ENCODE results near the gene PDCD2L. TPM values are rescaled to one million over a fixed set of nuclear protein-coding genes. Genes with fewer than 3 reads are reported as not detected.

PDCD2L gene
- polyA plus RNA-seq, 1 donor from 2014 or later, result 47.5 TPM

GRCh38 chr19:34360354-34360909, 43.8 kb upstream of the PDCD2L start:
- no peaks in the 10 kb centered on the region for H3F3A ChIP-seq (ENCODE audit: insufficient read depth, low read length, poor library complexity, severe bottlenecking)
- H3K36me3 ChIP-seq (ENCODE audit: insufficient read depth, low read length), result no peaks in the 10 kb centered on the region
- H3K9me3 ChIP-seq (ENCODE audit: low read length), result no peaks in the 10 kb centered on the region
- H3K4me2 ChIP-seq (ENCODE audit: low read length), result no peak overlapping the region
- H4K20me1 ChIP-seq (ENCODE audit: insufficient read depth), result no peaks in the 10 kb centered on the region
- H3K4me3 ChIP-seq (ENCODE audit: low read length), result no peak overlapping the region
- H3K79me2 ChIP-seq (replicated peaks; ENCODE audit: insufficient read depth, low read length), result no peaks in the 10 kb centered on the region
- H3K9ac ChIP-seq (ENCODE audit: low read length), result no peak overlapping the region
- no peak overlapping the region for H2AFZ ChIP-seq (ENCODE audit: low read depth, low read length)
- TF ChIP-seq CTCF (IDR thresholded peaks at IDR 0.05; ENCODE audit: poor library complexity, severe bottlenecking) (no peak), MXI1 (conservative IDR thresholded peaks at IDR 0.05; ENCODE audit: poor library complexity, severe bottlenecking) (no peak), POLR2AphosphoS5 (IDR thresholded peaks at IDR 0.05) (no peak), EZH2 (IDR thresholded peaks at IDR 0.05; ENCODE audit: borderline replicate concordance, insufficient read depth, low read length, poor library complexity, severe bottlenecking) (no peak), SMC3 (conservative IDR thresholded peaks at IDR 0.05; ENCODE audit: poor library complexity) (no peak), EP300 (conservative IDR thresholded peaks at IDR 0.05; ENCODE audit: poor library complexity, severe bottlenecking) (no peak), REST (IDR thresholded peaks at IDR 0.05; ENCODE audit: borderline replicate concordance) (no peak), TAF1 (IDR thresholded peaks at IDR 0.05; ENCODE audit: low read depth) (no peak), RAD21 (conservative IDR thresholded peaks at IDR 0.05) (no peak)
- H3K27ac ChIP-seq (ENCODE audit: low read length), result no peak overlapping the region
- no peaks in the 10 kb centered on the region for H3K27me3 ChIP-seq (ENCODE audit: insufficient read depth, low read depth, low read length)
- H3K9me2 ChIP-seq (ENCODE audit: insufficient read depth, low read length), result no peaks in the 10 kb centered on the region

- Histone ChIP-seq H3K4me3 (ENCODE audit: low read length) (no peak overlapping the region), H3K79me2 (replicated peaks; ENCODE audit: insufficient read depth, low read length) (no peaks in the 10 kb centered on the region), H3K27me3 (ENCODE audit: insufficient read depth, low read depth, low read length) (no peaks in the 10 kb centered on the region), H3K4me2 (ENCODE audit: low read length) (no peak overlapping the region), H3K27ac (ENCODE audit: low read length) (no peak overlapping the region), H3K36me3 (ENCODE audit: insufficient read depth, low read length) (no peaks in the 10 kb centered on the region), H3K9me3 (ENCODE audit: low read length) (no peaks in the 10 kb centered on the region), H3K9me2 (ENCODE audit: insufficient read depth, low read length) (no peaks in the 10 kb centered on the region), H3F3A (ENCODE audit: insufficient read depth, low read length, poor library complexity, severe bottlenecking) (no peaks in the 10 kb centered on the region), H3K9ac (ENCODE audit: low read length) (no peak overlapping the region), H2AFZ (ENCODE audit: low read depth, low read length) (no peak overlapping the region), H4K20me1 (ENCODE audit: insufficient read depth) (no peaks in the 10 kb centered on the region)
- TF ChIP-seq EZH2 (IDR thresholded peaks at IDR 0.05; ENCODE audit: borderline replicate concordance, insufficient read depth, low read length, poor library complexity, severe bottlenecking), result no peak
These were observed 41.5 kb upstream of the PDCD2L start for GRCh38 chr19:34362679-34363069.
